Activated CD4-positive, alpha-beta T cell treated with anti-CD3 and anti-CD28 coated beads, Interleukin-2, amount 50 U/mL, for 48 hours (primary cell): ENCODE results near the gene HAUS8.
A peak's percentile ranks its signal among the peaks of the same experiment; 100 is the strongest.
"Not testable (repeated sequence)": the region's sequence is repeated elsewhere in the genome, so short reads cannot be mapped to it uniquely, and the experiment has no call there.

ENCODE experiments used
- DNase-seq, 2 experiments: peaks; one replicate each; pipeline ENCODE4 v3.0.0-alpha.2; 2020

Gene HAUS8, protein sequence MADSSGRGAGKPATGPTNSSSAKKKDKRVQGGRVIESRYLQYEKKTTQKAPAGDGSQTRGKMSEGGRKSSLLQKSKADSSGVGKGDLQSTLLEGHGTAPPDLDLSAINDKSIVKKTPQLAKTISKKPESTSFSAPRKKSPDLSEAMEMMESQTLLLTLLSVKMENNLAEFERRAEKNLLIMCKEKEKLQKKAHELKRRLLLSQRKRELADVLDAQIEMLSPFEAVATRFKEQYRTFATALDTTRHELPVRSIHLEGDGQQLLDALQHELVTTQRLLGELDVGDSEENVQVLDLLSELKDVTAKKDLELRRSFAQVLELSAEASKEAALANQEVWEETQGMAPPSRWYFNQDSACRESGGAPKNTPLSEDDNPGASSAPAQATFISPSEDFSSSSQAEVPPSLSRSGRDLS

DNA sequence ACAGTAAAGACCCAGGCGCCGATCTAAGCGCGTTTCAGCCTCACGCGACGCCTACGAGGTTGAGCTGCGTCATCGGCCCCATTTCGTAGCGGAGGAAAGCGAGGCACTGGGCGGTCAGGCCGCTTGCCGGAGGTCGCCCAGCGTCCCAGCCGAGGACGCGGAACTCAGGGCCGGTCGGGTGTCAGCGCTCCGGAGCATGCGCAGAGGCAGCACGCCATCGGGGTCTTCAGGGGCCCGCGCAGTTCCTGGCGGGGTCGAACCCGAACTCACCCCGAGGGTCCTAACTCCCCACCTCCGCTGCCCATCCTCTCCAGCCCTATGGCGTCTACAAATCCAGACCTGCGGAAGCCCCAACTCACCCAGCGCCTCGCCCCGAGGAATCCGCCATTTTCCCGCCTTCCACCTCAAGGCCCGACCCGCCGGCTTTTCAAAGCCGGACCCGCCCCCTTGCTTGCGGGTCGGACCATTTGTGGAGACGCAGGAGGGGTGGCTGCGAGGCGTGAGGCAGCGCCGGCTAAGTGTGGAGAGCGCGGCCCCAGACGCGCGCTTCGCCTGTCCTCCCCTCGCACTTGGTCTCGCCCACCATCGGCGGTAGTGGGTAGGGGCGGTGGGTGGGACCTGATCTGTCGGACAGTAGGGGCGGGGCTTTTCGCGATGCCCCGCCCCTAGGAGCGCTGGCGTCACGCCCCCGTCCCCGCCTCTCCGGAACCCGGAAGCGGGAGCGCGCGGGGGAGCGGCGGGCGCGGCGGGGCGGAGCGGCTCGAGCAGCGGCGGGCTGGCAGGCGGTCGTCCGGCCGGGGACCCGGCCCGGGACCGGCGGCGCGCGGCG lies at the start of gene HAUS8, which contains the start of gene MYO9B:
Gene HAUS8 (minus strand): TSS at position 418 of the 829 bp plus-strand sequence. CDS start 30 bp downstream, at position 388.
Gene MYO9B (plus strand): TSS at position 743 of the 829 bp plus-strand sequence. CDS start 25,941 bp downstream, outside the sequence.
- DNase-seq, result peak; percentile 99

DNA sequence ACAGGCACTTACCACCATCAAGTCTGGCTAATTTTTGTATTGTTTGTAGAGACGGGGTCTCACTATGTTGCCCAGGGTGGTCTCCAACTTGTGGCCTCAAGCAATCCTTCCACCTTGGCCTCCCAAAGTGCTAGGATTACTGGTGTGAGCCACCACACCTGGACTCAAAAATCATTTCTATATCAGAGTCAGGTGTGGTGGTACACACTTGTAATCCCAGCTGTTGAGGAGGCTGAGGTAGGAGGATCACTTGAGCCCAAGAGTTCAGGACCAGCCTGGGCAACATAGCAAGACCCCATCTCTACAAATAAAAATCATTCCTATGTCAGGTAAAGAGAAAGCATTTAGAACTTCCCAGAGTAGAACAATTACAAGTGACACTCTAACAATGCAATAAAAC lies 48.8 kb upstream of the HAUS8 start:
- DNase-seq, result no peak

DNA sequence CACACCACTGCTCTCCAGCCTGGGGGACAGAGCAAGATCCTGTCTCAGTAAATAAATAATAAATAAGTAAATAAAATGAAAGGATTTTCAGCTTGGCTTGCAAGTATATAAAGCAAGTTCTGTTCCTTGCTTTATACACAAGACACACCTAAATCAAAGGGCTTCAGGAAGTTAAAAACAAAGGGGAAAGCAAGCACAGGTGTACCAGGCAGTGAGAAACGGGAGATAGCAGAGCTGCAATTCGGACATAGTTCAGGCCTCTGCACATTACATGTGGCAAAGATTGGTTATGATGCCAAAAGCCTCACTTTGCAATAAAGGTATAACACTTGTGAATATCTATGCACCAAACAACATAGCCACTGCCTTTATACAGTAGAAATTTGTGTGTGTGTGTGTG lies 47.8 kb upstream of the HAUS8 start:
- no peak for DNase-seq

DNA sequence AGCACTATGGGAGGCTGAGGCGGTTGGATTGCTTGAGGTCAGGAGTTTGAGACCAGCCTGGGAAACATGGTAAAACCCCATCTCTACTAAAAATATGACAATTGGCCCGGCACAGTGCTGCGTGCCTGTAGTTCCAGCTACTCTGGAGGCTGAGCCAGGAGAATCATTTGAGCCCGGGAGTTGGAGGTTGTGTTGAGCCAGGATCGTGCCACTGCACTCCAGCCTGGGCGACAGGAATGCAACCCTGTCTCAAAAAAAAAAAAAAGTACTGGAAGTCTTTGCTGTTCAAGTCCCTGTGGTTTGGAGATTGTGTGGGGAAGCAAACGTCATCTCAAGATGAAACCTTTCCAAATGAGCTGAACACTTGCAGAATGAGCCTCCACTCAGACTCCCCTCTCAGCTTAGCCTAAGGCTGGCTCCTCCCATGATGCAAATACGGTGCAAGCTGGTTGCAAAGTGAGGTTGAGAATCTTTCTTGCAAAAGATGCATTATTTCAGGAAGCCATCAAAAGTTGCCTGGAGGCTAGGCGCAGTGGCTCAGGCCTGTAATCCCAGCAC lies 46.6 kb upstream of the HAUS8 start:
- DNase-seq, result peak in 1 of 2 experiments; percentile 12

DNA sequence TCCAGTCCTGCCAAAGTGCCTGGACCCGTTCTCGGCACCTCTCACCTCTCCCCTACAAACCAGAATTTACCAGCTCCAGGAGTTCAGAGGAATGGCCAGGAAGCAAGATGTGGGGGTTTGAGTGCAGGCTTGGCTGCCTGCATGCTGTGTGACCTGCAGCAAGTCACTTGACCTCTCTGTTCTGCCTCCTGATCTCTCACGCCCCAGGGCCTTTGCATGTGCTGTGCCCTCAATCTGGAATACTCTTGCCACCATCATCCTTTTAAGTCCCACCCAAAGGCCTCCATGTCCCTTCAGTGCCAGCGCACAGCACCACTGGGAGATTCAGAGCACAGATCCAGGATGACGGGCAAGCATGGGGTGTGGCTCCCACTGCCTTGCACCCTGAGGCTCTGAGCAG lies 43.7 kb upstream of the HAUS8 start:
- no peak for DNase-seq

DNA sequence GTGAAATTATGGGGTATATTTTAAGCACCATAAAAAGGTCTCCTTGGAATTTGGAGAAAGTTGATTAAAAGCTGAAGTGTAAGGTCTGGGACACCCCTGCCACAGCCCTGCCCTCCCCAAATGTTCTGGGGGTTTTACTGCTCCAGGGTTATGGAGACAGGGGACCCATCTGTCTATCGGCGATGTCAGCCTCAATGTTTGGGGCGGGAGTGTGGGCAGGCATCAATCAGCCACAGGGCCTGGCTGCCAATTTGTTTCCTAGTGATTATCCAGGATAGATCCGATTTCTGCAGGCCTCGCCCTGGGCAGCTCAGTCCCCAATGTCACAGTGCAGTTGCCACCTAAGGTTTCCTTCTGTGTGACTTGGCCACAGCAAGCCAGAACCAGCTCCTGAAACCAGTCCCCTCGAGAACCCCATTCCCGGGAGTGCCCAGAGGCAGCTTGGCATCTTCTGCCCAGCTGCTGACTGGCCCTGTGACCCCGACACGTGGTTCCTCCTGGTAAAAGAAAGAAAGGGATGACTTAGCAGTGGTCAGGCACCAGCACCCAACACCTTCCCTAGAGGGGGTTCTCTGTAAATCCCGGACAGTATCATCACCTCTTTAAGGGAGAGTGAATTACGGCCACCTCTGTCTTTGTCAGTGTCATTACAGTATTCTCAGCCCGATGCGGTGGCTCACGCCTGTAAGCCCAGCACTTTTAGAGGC lies 41.9 kb upstream of the HAUS8 start:
- no peak for DNase-seq

DNA sequence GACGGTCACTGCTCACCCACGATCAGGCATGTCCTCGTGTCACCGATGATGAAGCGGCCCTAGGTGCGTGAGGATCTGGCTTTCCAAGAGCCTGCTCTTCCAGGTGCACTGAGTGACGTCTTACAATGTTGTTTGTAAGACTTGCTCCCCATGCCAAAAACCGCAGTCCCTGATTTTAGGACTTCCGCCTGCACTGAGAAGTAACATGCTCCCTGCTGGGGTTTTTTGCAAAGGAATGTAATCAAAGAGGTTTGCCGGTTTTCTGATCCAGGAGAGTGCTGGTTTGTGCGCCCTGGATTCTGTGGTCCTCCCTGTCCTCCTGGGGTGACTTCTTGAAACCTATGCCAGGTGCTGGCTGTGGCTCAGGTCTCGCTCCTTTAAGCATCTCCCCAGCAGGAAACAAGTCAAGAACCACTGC lies 39.2 kb upstream of the HAUS8 start:
- no peak for DNase-seq

DNA sequence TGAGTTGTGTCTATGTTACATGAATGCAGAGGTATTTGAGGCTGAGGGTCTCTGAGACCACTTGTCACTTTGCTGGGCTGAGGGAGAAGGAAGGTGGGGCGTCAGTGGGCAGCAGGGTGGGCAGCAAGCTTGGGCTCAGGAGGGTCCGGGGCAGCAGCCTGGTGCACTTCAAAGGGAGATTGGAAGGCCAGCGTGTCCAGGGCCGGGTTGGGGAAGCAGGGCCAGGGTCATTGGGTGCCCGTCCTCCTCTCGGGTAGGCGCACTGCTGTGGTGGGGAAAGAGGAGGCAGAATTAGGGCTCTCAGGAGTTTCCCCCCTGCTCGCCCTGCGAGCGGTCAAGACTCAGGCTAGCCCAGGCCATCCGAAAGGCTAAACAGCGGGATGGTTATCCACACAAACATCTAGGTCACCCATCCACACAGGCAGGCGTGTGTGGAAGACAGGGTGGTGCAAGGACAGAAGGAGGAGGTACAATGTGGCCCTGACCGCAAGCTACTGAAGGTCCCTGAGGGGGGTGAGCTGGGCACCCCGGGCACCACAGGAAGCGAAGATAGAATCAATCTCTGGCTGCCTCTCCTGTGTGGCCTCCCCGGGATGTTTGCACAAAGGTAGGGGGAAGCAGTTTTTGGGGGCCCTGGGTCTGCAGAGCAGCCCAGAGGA lies 38.0 kb upstream of the HAUS8 start:
- no peak for DNase-seq

DNA sequence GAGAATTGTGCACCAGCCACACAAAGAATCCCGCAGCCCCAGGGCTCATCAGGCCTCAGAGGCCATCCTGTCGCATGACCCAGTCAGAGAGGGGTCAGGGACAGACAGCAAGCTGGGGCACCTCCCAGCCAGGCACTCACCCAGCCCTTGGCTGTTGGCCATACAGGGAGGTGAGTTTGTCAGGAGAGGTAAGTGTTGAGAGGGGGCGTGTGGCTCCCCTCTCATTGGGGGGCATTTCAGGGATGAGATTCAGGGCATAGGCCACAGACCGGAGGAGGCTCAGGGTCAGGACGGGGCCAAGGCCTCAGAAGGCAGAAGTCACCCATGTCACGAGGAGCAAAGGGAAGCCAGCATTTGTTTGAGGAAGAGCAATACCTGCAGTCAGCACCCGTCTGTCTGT lies 37.4 kb upstream of the HAUS8 start:
- no peak for DNase-seq

DNA sequence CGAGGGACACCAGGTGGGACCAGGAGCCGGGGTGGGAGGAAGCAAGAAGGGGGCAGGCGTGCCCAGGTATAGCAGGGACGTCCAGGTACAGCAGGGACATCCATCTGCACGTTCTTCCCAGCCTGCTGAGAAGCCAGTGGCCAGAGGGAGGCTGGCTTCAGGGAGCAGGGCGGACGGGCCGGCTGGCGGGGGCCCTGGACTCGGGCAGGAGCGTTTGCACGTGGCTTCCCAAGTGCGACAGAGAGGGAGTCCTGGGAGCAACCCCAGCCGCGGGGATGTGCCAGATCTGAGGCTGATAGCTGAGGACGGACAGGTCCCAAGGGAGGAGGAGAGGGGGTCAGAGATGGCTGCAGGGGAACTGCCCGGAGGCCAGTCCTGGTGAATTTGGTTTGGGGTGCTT lies 37.0 kb upstream of the HAUS8 start:
- no peak for DNase-seq

DNA sequence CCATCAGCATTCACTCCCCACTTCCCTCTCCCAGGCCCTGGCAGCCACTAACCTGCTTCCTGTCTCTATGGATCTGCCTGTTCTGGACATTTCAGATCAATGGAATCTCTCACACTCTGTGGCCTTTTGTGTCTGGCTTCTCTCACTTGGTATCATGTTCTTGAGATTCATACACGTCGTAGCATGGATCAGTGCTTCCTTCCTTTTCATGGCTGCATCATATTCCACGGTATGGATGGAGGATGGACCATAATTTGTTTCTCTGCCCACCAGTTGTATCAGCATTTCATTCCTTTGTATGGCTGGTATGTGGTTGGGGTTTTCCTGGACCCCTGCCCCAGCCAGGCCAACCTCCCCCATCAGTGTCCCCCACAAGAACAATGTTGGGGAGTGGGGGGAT lies 36.5 kb upstream of the HAUS8 start:
- DNase-seq, result no peak

DNA sequence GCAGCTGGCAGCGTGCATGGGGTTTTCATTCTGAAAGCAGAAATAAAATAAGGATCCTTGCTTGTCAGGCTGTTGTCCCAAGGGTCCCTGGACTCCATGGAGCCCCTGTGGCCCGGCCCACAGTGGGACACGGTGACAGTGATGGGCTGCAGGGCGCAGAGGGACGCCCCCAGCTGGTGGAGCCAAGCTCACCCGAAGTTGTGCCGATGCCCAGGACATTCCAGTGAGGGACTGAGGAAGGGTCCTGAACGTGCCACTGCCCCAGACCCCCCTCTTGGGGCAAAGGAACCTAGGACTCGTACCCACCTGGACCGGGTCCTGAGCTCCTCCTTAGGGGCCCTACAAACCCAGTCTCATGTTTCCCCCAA lies 35.3 kb upstream of the HAUS8 start:
- DNase-seq, result no peak

DNA sequence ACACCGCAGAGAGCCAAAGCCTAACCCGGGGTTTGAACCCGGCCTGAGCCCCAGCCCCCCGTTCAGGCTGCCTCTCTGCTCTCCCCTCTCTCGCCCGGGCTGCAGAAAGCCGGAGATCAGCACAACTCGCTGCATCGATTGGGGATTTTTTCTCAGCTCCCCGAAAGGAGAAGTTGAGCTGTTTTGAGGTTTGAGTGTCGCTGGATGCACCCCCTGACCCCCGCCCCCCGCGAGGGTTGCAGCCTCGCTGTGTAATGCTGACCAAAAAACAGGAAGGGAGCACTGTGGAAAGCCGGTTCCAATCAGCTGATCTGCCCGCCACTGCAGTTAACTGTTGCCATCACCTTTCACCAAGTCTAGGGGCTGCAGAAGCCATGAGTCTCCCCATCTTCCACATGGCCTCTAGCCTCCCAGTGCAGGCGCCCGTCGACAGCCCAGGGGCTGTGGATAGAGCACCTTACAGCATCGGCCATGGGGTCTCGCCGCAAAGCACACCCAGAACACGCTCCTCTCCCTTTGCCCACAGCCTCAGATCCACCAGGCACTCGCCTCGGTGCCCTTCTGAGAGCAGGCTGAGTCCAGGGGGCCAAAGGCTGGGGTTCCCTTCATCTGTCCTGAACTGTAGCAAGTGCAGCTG lies 34.8 kb upstream of the HAUS8 start:
- no peak for DNase-seq

DNA sequence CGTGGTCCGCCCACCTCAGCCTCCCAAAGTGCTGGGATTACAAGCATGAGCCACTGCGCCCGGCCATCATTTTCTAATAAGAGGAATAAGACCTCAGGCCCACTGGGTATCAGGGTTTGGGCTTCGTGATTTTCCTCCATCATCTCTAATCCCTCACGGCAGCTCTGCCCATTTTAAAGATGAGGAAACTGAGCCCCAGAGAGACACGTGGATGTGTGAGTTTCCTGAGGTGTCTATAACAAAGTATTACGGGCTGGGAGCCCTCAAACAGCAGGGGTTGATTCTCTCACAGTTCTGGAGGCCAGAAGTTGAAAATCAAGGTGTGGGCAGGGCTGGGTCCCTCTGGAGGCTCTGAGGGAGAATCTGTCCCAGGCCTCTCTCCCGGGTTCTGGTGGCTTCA lies 34.0 kb upstream of the HAUS8 start:
- DNase-seq, result no peak

DNA sequence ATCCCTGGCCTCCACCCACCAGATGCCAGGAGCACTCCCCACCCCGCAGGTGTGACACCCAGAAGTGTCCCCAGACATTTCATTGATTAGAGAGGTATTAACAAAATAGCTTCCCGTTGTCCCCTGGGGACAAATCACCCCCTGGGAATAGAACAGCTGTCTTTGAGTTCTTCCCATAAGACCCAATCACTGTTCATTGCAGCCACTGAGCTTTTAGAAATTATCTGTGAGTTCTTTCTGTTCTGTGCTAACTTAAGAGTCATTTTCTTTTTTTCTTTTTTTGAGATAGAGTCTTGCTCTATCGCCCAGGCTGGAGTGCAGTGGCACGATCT lies 33.2 kb upstream of the HAUS8 start:
- no peak for DNase-seq

DNA sequence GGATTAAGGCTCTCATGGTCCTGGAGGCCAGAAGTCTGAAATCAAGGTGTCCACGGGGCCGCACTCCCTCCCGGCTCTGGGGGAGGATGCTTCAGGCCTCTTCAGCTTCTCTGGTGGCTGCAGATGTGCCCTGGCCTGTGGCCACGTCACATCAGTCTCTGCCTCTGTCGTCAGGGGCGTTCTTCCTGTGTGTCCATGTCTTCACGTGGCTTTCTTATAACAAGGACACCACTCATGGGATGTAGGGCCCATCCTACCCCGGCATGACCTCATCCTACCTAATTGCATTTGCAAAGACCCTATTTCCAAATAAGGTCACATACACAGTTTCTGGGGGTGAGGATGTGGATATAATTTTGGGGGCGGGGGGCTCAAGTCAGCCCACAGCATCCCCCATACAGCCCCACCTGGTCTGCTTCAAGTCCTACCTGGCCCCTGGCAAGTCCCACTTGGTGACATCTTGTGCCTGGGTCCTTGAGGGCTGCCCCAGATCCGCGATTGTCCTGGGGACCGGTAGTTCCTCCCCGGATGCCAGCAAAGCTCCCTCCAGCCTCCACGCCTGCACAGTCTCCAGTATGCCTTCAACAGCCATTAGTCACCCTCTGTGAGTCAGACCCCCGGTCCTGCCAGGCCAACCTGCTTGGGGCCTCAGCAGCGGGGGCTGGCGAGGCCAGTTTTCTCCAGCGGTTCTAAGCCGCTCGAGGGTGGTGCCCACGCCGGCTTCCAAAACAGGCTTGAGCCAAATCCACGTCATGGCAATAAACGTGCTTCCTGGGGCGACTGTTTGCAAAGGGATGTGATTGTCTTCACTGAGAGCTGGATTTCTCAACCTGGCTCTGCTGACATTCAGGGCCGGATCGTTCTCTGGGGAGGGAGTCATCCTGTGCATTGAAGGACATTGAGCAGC lies 32.5 kb upstream of the HAUS8 start:
- DNase-seq, result no peak

DNA sequence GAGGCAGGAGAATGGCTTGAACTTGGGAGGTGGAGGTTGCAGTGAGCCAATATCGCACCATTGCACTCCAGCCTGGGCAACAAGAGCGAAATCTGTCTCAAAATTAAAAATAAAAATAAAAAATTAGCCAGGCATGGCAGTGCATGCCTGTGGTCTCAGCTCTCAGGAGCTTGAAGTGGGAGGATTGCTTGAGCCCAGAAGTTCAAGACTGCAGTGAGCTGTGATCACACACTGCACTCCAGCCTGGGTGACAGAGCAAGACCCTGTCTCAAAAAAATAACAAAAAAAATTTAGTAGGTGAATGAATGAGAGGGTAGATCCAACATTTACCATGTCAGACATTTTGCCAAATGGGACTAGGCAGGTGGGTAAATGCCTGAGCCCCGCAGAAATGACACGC lies 31.7 kb upstream of the HAUS8 start:
- not testable (repeated sequence) for DNase-seq

DNA sequence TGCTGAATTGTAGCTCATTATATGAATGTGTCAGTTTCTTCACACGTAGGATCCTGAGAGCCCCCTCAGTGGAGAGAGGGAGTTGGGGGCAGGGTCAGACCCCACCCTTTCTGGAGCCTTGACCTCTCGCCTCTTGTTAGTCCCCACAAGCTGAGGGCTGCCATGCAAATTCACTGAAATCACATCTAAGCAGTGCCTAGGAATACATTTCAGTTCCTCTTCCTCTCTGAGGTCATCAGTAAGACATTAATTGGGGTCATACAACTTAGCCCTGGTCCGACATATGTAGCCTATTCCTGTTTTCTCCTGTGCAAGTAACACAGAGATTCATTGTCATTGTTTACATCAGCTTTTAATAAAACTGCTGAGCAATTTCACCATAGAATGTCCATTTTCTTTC lies 30.3 kb upstream of the HAUS8 start:
- no peak for DNase-seq

DNA sequence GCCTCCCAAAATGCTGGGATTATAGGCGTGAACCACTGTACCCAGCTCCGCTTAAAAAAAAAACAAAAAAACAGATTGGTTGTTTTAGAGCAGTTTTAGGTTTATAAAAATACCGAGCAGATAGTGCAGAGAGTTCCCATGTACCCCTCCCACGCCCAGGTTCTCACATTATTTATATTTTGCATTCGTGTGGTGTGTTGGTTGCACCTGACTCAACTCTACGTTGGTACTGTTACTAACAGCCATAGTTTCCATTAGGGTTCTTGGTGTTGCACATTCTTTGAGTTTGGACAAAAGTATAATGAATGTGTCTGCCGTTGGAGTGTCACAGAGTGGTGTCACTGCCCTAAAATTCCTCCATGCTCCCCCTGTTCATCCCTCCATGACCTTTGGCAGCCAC lies 29.4 kb upstream of the HAUS8 start:
- DNase-seq, result no peak

DNA sequence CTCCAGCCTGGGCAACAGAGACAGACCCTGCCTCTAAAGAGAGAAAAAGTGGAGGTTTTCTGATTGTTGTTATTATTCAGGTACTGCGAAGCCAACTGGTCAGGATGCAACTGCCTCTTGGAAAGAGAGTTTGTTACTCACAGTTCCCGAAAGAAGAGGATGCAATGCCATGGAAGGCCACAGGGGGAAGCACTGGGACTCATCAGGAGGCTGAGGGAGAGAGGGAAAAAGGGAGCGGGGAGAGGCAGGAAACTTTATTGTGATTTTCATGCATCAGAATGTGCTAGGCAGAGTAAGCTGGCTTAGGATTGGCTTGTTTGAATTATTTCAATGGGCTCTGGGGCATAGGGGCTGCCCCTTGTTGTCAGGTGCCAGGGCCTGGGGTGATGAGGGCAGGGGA lies 27.9 kb upstream of the HAUS8 start:
- DNase-seq, result peak; percentile 40 to 45
